Measurements from ENCODE around the gene AIF1L. TPM values are rescaled to one million over a fixed set of nuclear protein-coding genes. Genes with fewer than 3 reads are reported as not detected.

The AIF1L gene
- polyA plus RNA-seq, 1 experiment, result 0.31 TPM

DNA sequence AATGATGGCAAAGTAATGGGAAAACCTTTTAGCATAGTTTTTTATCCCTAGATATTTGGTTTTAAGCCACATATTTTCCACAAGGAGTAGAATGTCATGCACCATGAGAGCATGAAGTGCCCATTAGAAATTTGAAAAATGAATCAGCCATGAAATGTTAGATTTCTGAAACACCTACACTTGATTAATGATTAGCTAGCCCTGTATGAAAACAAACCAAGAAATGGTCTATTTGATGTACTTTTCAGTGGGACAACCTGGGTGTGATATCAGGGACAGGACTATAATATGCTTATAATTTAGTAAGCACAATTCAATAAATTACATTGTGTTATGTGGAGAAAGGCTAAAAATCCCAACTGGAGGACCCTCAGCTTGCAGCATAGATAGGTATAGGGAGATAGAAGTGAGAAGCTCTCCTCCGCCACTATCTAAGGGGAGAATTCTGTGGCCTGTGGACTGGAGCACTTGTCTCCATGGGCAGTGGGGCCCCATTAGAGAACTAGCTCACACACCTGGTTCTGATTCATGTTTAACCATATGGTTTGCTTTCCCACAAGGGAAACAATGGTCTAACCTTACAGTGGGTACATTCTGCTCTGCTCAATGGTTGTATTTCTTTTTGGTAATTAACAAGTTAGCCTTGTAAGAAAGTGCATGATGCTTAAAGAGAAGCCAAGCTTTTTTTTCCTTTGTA, 64.2 kb downstream of the AIF1L start:
- POLR2A ChIA-PET, result interaction anchor here (0.7 kb wide), 1 partner anchor 256 kb away, joined by 7 read pairs; no protein-coding TSS in a partner anchor

DNA sequence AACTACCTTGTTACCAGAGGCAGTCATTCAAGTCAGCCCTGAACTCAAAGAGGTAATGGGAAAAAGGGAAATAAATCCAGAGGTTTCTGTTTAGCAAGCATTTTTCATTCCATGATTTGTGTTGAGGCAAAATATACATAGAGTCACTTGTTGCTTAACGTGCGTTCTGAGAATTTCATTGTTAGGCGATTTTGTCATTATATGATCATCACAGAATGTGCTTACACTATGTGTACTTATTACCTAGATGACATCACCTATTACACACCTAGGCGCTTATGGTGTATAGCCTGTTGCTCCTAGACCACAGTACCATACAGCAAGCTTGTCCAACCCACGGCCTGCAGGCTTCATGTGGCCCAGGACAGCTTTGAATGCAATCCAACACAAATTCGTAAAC, 65.3 kb downstream of the AIF1L start:
- no peaks in the 10 kb centered on the region for H3K27me3 ChIP-seq (ENCODE audit: control insufficient read depth, insufficient read depth, low read length)
- H3K4me3 ChIP-seq (ENCODE audit: low read depth, low read length), result no peak overlapping the region
- DNase-seq (ENCODE audit: low read depth, low spot score), result no peak
- no peak for TF ChIP-seq CTCF (IDR thresholded peaks at IDR 0.05; ENCODE audit: low read depth, low read length)
- POLR2A ChIA-PET, result no interaction called here
- no peaks in the 10 kb centered on the region for H3K9me3 ChIP-seq (ENCODE audit: control insufficient read depth, insufficient read depth, low read length)
- CTCF ChIA-PET, result interaction anchor here (0.7 kb wide), 1 partner anchor 164 kb away, joined by 3 read pairs; no protein-coding TSS in a partner anchor
- H3K27ac ChIP-seq (ENCODE audit: low read depth, low read length), result no peak overlapping the region

More for the DNA sequence above, 64.2 kb downstream of the AIF1L start:
- H3K4me3 ChIP-seq (ENCODE audit: low read depth, low read length), result no peak overlapping the region
- DNase-seq (ENCODE audit: low read depth, low spot score), result no peak
- no peak for TF ChIP-seq CTCF (IDR thresholded peaks at IDR 0.05; ENCODE audit: low read depth, low read length)
- no peaks in the 10 kb centered on the region for H3K9me3 ChIP-seq (ENCODE audit: control insufficient read depth, insufficient read depth, low read length)
- H3K27me3 ChIP-seq (ENCODE audit: control insufficient read depth, insufficient read depth, low read length), result no peaks in the 10 kb centered on the region
- H3K27ac ChIP-seq (ENCODE audit: low read depth, low read length), result no peak overlapping the region
- CTCF ChIA-PET, result interaction anchor here (1.0 kb wide), 1 partner anchor 176 kb away, joined by 4 read pairs; no protein-coding TSS in a partner anchor

- no peak overlapping the region for H3K4me3 ChIP-seq (ENCODE audit: low read depth, low read length)
- ChIA-PET CTCF (interaction anchor here (0.6 kb wide), 1 partner anchor 173 kb away, joined by 8 read pairs; no protein-coding TSS in a partner anchor), POLR2A (no interaction called here)
- H3K9me3 ChIP-seq (ENCODE audit: control insufficient read depth, insufficient read depth, low read length), result no peaks in the 10 kb centered on the region
- no peak for DNase-seq (ENCODE audit: low read depth, low spot score)
- no peaks in the 10 kb centered on the region for H3K27me3 ChIP-seq (ENCODE audit: control insufficient read depth, insufficient read depth, low read length)
- TF ChIP-seq CTCF (IDR thresholded peaks at IDR 0.05; ENCODE audit: low read depth, low read length), result no peak
- H3K27ac ChIP-seq (ENCODE audit: low read depth, low read length), result no peak overlapping the region
Measured at GRCh38 chr9:131162886-131163285, 66.6 kb downstream of the AIF1L start.

GRCh38 chr9:131165523-131165922, 69.2 kb downstream of the AIF1L start:
- ChIA-PET CTCF (interaction anchor here (2.9 kb wide), 1 partner anchor 171 kb away, joined by 13 read pairs; no protein-coding TSS in a partner anchor), POLR2A (no interaction called here)
- Histone ChIP-seq H3K27ac (ENCODE audit: low read depth, low read length) (no peak overlapping the region), H3K4me3 (ENCODE audit: low read depth, low read length) (no peak overlapping the region), H3K27me3 (ENCODE audit: control insufficient read depth, insufficient read depth, low read length) (no peaks in the 10 kb centered on the region), H3K9me3 (ENCODE audit: control insufficient read depth, insufficient read depth, low read length) (no peaks in the 10 kb centered on the region)
- DNase-seq (ENCODE audit: low read depth, low spot score), result no peak
- TF ChIP-seq CTCF (IDR thresholded peaks at IDR 0.05; ENCODE audit: low read depth, low read length), result no peak

GRCh38 chr9:131167146-131167692, 70.9 kb downstream of the AIF1L start:
- H3K4me3 ChIP-seq (ENCODE audit: low read depth, low read length), result no peak overlapping the region
- H3K9me3 ChIP-seq (ENCODE audit: control insufficient read depth, insufficient read depth, low read length), result no peaks in the 10 kb centered on the region
- ChIA-PET POLR2A (interaction anchor here (0.6 kb wide), 1 partner anchor 42 kb away, joined by 3 read pairs; the partner anchor contains the start of gene NUP214), CTCF (interaction anchor here (1.0 to 2.9 kb wide), 2 partner anchors 11 to 169 kb away, joined by 4 to 13 read pairs; no protein-coding TSS in a partner anchor)
- no peaks in the 10 kb centered on the region for H3K27me3 ChIP-seq (ENCODE audit: control insufficient read depth, insufficient read depth, low read length)
- no peak overlapping the region for H3K27ac ChIP-seq (ENCODE audit: low read depth, low read length)
- TF ChIP-seq CTCF (IDR thresholded peaks at IDR 0.05; ENCODE audit: low read depth, low read length), result no peak
- no peak for DNase-seq (ENCODE audit: low read depth, low spot score)

Measured in AG04450 (cell line).